Uterus (tissue), 2 donors: ENCODE measurements around the gene PSG7.
"Not testable (repeated sequence)": the region's sequence is repeated elsewhere in the genome, so short reads cannot be mapped to it uniquely, and the experiment has no call there.

Experiments
- POLR2A ChIP-seq, 2 donors: fragments of 450-650 bp; IDR thresholded peaks; one replicate each; pipeline ENCODE4 v1.6.1; 2016; ENCODE audit warnings: antibody characterized with exemption in 2 of 2, mild to moderate bottlenecking in 1 of 2, moderate library complexity in 1 of 2
- TF ChIP-seq, protein P1 (sequence below), 4 experiments: fragments of 200-600 bp in 2 of 4; fragments of 450-650 bp in 2 of 4; sonication (generic) in 2 of 4; IDR thresholded peaks; one replicate each; pipeline ENCODE4 v1.5.1; 2016 to 2019; ENCODE audit warnings: antibody characterized with exemption in 4 of 4, mild to moderate bottlenecking in 2 of 4, moderate library complexity in 1 of 4

DNA sequence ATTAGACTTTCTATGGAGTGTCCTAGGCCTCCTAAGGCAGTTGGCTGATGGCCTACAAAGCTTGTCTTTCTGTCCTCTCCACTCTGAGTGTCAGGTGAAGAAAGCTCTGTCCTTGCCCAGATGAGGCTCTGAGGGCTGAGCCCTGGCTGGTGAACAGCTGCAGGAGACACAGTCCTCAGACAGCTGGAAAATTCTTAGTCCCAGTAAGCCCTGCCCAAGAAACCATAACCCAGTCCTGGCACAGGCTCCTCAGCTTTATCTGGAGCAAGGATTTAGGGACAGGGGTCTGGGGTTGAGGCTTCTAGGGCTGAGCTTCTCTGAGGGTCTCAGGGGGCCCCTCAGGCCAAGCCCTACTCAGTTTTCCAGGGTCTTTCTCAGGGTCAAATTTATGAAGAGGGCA is 2.3 kb downstream of the PSG7 start:
- TF ChIP-seq, protein P1, sequence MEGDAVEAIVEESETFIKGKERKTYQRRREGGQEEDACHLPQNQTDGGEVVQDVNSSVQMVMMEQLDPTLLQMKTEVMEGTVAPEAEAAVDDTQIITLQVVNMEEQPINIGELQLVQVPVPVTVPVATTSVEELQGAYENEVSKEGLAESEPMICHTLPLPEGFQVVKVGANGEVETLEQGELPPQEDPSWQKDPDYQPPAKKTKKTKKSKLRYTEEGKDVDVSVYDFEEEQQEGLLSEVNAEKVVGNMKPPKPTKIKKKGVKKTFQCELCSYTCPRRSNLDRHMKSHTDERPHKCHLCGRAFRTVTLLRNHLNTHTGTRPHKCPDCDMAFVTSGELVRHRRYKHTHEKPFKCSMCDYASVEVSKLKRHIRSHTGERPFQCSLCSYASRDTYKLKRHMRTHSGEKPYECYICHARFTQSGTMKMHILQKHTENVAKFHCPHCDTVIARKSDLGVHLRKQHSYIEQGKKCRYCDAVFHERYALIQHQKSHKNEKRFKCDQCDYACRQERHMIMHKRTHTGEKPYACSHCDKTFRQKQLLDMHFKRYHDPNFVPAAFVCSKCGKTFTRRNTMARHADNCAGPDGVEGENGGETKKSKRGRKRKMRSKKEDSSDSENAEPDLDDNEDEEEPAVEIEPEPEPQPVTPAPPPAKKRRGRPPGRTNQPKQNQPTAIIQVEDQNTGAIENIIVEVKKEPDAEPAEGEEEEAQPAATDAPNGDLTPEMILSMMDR (IDR thresholded peaks at IDR 0.05), result not testable (repeated sequence)
- TF ChIP-seq POLR2A (IDR thresholded peaks at IDR 0.05), result not testable (repeated sequence)
